Stimulated activated CD4-positive, alpha-beta T cell treated with anti-CD3 and anti-CD28 coated beads, Interleukin-1b, Interleukin-23, amount 100 ng/mL, for 4 hours (primary cell): ENCODE results near the gene OR5K4.
"Not testable (repeated sequence)": the region's sequence is repeated elsewhere in the genome, so short reads cannot be mapped to it uniquely, and the experiment has no call there.

Experiments used
- DNase-seq, 2 donors: peaks; one replicate each; pipeline ENCODE4 v3.0.0-alpha.2; 2020; ENCODE audit warnings: low read depth in 2 of 2

The OR5K4 gene

DNA sequence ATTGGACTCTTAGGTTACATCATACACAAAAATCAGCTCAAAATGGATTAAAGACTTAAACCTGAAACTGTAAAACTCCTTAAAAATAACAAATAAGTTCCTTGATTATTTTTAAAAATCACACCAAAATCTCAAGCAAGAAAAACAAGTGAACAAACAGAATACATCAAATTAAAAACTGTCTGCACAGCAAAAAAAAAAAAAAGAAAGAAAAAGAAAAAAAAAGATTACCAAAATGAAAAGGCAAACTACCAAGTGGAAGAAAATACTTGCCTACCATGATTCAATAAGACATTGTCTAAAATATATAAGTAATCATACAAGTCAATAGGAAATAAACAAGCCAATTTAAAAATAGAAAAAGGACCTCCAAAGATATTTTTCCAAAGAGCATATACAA lies 17.5 kb downstream of the OR5K4 start:
- DNase-seq, result no peak

DNA sequence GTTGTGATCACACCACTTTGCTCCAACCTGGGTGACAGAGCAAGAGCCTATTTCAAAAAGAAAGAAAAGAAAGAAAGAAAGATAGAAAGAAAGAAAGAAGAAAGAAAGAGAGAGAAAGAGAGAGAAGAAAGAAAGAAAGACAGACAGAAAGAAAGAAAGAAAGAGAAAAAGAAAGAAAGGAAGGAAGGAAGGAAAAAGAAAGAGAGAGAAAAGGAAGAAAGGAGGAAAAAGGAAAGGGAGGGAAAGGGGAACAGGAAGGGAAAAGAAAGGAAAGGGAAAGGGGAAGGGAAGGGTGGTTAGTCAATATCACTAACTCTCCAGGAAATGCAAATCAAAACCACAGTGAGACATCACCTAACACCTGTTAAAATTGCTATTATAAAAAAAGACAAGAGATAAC lies 18.2 kb downstream of the OR5K4 start:
- DNase-seq, result no peak

DNA sequence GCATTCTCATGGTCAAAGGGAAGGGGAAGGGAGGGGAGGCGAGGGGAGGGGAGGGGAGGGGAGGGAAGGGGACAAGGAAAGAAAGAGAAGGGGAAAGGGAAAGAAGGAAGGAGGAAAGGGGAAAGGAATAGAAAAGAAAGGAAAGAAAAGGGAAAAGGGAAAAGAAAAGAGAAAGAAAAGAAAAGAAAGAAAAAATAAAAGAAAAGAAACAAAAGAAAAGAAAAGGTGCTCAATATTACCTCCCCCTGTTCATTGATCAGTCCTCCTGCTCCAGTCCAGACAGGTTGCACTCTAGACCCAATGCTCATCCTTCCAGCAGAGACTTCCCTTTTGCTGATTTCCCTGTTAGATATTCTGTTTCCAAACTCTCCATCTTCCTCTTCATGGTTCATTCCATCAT lies 18.8 kb downstream of the OR5K4 start:
- no peak for DNase-seq

DNA sequence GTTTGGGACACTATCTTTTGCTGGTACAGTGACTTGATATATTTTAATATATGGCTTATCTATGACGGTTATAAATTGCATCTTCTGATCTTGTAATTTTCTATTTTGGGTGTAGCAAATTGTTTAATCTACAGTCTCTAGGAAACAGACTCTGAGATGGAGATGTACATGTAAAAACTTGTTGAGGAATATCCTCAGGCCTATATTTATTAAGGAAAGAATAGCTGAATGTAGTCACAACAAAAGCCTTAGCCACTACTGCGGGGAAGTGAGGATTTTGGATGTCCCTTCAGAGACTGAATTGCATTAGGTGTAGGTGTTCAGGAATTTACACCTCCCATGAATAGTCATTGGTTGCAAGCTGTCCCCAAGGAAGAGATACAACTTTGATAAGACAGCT lies 23.0 kb downstream of the OR5K4 start:
- no peak for DNase-seq

DNA sequence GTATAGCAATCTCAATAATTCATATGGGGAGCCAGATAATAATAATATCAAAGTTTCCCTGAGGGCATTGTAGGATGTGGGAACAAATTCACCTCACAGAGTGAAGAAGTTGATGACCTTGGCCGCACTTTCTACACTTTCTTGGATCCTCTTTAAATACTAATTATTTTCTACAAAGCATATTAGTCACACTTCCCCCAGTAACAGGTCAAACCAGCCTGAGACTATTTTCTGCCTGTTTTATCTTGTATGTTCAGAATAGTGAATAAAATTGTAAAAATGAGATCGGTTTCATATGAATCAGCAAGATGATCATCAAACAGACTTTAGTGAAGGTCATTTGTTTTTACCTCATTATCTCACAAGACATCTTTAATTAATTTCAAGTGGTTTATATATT lies 34.5 kb downstream of the OR5K4 start:
- no peak for DNase-seq

DNA sequence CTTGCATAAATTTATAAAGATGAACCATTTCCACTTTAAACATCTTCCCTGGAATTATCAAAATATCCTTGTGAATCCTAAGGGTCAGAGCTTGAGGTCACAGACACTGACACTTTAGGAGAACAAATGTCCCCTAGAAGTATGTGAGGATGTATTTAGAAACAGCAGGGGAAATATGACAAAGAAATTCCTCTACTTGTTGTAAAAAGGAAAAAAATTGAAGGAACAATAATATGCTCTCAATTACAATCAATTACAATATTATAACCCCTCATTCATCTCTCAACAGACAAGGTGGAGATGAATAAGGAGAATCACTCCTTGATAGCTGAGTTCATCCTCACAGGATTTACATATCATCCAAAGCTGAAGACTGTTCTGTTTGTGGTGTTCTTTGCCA lies 36.7 kb downstream of the OR5K4 start, which contains the start of gene OR5K3:
Gene OR5K3, plus strand, starts transcription at position 301 of the 400 bp plus-strand sequence. Its CDS starts 0 bp downstream, at position 301.
- DNase-seq, result no peak

DNA sequence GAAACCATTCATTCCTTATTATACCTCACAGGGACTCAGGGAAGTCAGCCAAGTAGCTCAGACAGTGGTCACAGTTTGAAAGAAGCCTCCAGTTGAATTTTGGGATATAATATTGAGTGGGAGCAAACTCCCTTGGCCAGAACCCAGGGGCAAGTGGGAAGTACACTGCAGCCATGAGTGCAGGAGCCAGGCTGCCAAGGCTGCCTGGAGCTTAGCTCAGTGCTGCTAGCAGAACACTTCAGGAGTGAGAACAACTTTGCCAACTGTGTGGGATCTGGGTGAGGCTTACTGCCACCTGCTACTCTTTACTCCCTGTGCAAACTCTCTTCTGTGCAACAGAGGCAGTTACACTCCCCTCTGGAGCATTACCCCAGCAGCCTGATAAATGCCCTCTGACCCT lies 41.4 kb downstream of the OR5K4 start:
- no peak for DNase-seq

DNA sequence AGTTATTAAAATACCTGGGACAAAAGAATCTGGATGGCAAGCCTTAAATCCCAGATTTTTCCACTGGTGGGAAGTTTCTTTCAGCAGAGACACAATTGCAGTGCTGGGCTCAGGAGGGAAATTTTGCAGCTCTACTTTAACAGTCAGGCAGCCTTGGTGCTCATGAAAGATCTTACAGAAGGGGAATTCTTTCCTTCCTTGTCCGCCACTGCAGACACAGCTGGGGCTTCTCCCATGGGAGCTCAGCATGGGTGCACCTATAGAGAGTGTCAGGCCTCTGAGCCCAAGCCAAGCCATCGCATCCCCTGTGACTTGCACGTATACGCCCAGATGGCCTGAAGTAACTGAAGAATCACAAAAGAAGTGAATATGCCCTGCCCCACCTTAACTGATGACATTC lies 42.8 kb downstream of the OR5K4 start:
- DNase-seq, result not testable (repeated sequence)

DNA sequence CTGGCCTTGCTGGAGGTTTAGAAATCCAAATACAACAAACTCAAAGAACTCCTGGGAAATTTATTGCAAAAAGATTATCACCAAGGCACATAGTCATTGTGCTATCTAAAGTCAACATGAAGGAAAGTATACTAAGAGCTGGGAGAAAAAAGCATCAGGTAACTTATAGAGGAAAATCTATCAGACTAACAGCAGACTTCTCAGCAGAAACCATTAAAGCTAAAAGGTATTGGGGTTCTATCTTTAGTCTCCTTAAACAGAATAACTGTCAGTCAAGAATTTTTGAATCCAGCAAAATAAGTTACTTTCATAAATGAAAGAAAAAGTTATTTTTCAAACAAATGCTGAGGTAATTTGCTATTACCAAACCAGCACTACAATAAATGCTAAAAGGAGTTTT lies 44.9 kb downstream of the OR5K4 start:
- DNase-seq, result no peak

DNA sequence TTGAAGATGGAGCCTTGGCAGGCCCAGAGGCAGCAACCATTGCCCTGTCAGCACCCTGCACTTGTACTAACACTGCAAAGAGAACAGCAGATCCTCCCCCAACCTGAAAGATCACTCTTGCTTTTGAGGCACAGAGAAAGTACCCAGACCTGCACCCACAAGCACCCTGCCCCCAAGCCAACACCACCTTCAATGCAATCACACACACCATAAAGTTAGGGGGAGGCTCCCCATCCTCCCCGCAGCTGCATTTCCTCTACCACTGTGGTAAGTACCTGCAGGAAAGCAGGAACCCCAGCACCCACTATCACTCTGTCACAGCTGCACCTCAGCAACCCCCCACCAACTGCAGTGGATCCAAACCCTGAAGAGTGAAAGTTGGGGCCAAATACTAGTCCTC lies 48.9 kb downstream of the OR5K4 start:
- no peak for DNase-seq

DNA sequence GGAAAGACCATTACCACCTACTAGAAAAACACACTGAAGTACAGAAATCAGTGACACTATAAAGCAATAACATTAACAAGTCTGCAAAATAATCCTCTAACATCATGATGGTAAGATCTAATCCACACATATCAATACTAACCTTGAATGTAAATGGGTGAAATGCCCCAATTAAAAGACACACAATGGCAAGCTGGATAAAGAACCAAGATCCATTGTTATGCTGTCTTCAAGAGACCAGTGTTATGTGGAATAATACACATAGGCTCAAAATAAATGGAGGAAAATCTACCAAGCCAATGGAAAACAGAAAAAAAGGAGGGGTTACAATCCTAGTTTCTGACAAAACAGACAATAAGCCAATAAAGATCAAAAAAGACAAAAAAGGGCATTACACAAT lies 50.4 kb downstream of the OR5K4 start:
- no peak for DNase-seq
